OCI-LY1 (cell line): ENCODE data around the gene SFSWAP.

Experiments
- H2AFZ ChIP-seq: fragments of 200-600 bp; sonication (generic), shearing (Covaris generic); 2 replicates; pipeline ENCODE4 v1.6.0; 2014; ENCODE audit warnings: antibody characterized with exemption, mild to moderate bottlenecking, low read length
- H3F3A ChIP-seq: fragments of 200-600 bp; sonication (generic), shearing (Covaris generic); 2 replicates; pipeline ENCODE4 v1.6.0; 2014; ENCODE audit warnings: mild to moderate bottlenecking, antibody characterized with exemption, low read length, moderate library complexity; ENCODE audit not compliant: insufficient read depth
- H3K27ac ChIP-seq: fragments of 200-600 bp; sonication (generic); 2 replicates; pipeline ENCODE4 v1.5.1; 2014; ENCODE audit warnings: low read length, mixed run types, mild to moderate bottlenecking, low read depth; ENCODE audit not compliant: poor library complexity, severe bottlenecking
- H3K27me3 ChIP-seq: fragments of 200-600 bp; sonication (generic); 2 replicates; pipeline ENCODE4 v1.6.0; 2014; ENCODE audit warnings: antibody characterized with exemption, mild to moderate bottlenecking, low read length, moderate library complexity; ENCODE audit not compliant: insufficient read depth
- H3K36me3 ChIP-seq: fragments of 200-600 bp; sonication (generic); 2 replicates; pipeline ENCODE4 v1.6.1; 2014; ENCODE audit warnings: mild to moderate bottlenecking, antibody characterized with exemption, low read length, moderate library complexity, mixed read lengths; ENCODE audit not compliant: insufficient read depth
- H3K4me1 ChIP-seq: fragments of 200-600 bp; sonication (generic); 2 replicates; pipeline ENCODE4 v1.5.1; 2014; ENCODE audit warnings: mild to moderate bottlenecking, low read length, moderate library complexity; ENCODE audit not compliant: insufficient read depth, severe bottlenecking
- H3K4me2 ChIP-seq: fragments of 200-600 bp; sonication (generic), shearing (Covaris generic); 2 replicates; pipeline ENCODE4 v1.6.1; 2014; ENCODE audit warnings: low read length
- H3K4me3 ChIP-seq: fragments of 200-600 bp; sonication (generic); 2 replicates; pipeline ENCODE4 v1.5.1; 2014; ENCODE audit warnings: low read length, low read depth, mild to moderate bottlenecking, mixed read lengths; ENCODE audit not compliant: poor library complexity, severe bottlenecking
- H3K79me2 ChIP-seq: fragments of 200-600 bp; shearing (Covaris generic); 2 replicates; pipeline ENCODE4 v1.6.1; 2016; ENCODE audit warnings: mixed run types, low read length, mixed read lengths; ENCODE audit not compliant: insufficient read depth
- H3K9ac ChIP-seq: fragments of 200-600 bp; sonication (generic), shearing (Covaris generic); 2 replicates; pipeline ENCODE4 v1.6.1; 2014; ENCODE audit warnings: mild to moderate bottlenecking, low read length, mixed read lengths
- H3K9me2 ChIP-seq: fragments of 200-600 bp; sonication (generic), shearing (Covaris generic); 2 replicates; pipeline ENCODE4 v1.6.1; 2014; ENCODE audit warnings: low read depth, mild to moderate bottlenecking, low read length, mixed read lengths
- H3K9me3 ChIP-seq: fragments of 200-600 bp; shearing (Covaris generic); 2 replicates; pipeline ENCODE4 v1.6.1; 2014; ENCODE audit warnings: low read length, mixed read lengths
- H4K20me1 ChIP-seq: fragments of 200-600 bp; sonication (generic), shearing (Covaris generic); 2 replicates; pipeline ENCODE4 v1.6.0; 2016; ENCODE audit warnings: mild to moderate bottlenecking, low read length; ENCODE audit not compliant: insufficient read depth
- EZH2 ChIP-seq: fragments of 200-600 bp; sonication (generic), shearing (Covaris generic); IDR thresholded peaks from 2 replicates; pipeline ENCODE4 v1.8.0; 2017; ENCODE audit warnings: borderline replicate concordance, mixed run types, mild to moderate bottlenecking, antibody characterized with exemption, low read length, moderate library complexity, mixed read lengths
- TF ChIP-seq, protein P1 (sequence below): fragments of 200-600 bp; sonication (generic), shearing (Covaris generic); IDR thresholded peaks from 2 replicates; pipeline ENCODE4 v1.5.1; 2017; ENCODE audit warnings: mild to moderate bottlenecking, antibody characterized with exemption, low read length, moderate library complexity, mixed read lengths

SFSWAP gene

DNA sequence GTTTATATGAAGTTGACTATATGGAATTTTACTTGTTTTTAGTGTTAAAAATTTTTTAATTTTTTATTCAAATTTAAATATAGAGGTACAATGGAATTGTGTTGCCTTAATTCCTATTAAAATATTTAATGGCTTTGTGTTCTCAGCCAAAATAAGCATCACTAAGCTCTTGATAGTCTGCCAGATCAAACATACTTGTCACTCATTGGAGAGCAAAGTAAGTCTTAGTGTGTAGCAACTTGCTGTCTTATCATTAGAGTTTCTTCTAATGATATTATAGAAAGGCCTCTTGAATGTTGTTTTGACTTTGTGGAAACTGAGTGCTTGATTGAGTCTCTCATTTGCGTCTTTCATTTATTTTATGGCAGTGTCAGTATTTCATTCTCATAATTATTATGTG, 10.7 kb downstream of the SFSWAP start:
- H3K4me3 ChIP-seq: no peak overlapping the region
- H3K79me2 ChIP-seq: no peaks in the 10 kb centered on the region
- no peaks in the 10 kb centered on the region for H3K9me2 ChIP-seq
- no peaks in the 10 kb centered on the region for H4K20me1 ChIP-seq
- no peaks in the 10 kb centered on the region for H3K4me1 ChIP-seq
- H2AFZ ChIP-seq: no peak overlapping the region
- no peaks in the 10 kb centered on the region for H3K9me3 ChIP-seq
- H3K4me2 ChIP-seq: no peak overlapping the region
- TF ChIP-seq, protein P1, sequence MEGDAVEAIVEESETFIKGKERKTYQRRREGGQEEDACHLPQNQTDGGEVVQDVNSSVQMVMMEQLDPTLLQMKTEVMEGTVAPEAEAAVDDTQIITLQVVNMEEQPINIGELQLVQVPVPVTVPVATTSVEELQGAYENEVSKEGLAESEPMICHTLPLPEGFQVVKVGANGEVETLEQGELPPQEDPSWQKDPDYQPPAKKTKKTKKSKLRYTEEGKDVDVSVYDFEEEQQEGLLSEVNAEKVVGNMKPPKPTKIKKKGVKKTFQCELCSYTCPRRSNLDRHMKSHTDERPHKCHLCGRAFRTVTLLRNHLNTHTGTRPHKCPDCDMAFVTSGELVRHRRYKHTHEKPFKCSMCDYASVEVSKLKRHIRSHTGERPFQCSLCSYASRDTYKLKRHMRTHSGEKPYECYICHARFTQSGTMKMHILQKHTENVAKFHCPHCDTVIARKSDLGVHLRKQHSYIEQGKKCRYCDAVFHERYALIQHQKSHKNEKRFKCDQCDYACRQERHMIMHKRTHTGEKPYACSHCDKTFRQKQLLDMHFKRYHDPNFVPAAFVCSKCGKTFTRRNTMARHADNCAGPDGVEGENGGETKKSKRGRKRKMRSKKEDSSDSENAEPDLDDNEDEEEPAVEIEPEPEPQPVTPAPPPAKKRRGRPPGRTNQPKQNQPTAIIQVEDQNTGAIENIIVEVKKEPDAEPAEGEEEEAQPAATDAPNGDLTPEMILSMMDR: no peak
- no peak for TF ChIP-seq EZH2
- no peak overlapping the region for H3K9ac ChIP-seq
- H3F3A ChIP-seq: no peaks in the 10 kb centered on the region
- H3K36me3 ChIP-seq: peaks cover 93% of the 10 kb centered on the region
- H3K27ac ChIP-seq: no peak overlapping the region
- H3K27me3 ChIP-seq: no peaks in the 10 kb centered on the region

DNA sequence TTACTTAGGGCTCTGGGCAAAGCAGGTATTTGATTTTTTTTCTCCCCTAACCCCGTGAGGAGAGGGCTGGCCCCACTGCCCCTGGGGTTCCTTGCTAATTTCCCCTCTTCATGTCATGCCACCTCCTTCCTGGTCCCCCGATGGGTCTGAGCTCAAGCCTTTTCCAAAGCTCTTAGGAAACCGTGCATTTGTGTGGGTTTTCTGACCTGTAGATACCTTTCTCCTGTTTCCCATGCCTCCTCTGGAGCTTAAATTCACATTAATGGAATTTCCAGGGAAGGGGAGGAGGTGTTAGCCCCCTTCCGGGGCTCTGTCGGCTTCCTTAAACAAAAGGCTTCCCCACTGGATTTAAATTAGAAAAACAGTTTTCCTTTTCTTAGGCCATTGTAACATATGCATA, 12.6 kb downstream of the SFSWAP start:
- no peak overlapping the region for H3K27ac ChIP-seq
- H3K27me3 ChIP-seq: no peaks in the 10 kb centered on the region
- no peaks in the 10 kb centered on the region for H4K20me1 ChIP-seq
- no peaks in the 10 kb centered on the region for H3K79me2 ChIP-seq
- no peak overlapping the region for H3K9ac ChIP-seq
- H3K4me1 ChIP-seq: no peaks in the 10 kb centered on the region
- no peaks in the 10 kb centered on the region for H3K9me2 ChIP-seq
- H3K9me3 ChIP-seq: no peaks in the 10 kb centered on the region
- no peak overlapping the region for H3K4me3 ChIP-seq
- no peak overlapping the region for H2AFZ ChIP-seq
- TF ChIP-seq, protein P1: no peak
- TF ChIP-seq EZH2: no peak
- H3K4me2 ChIP-seq: no peak overlapping the region
- H3F3A ChIP-seq: no peaks in the 10 kb centered on the region
- H3K36me3 ChIP-seq: peaks cover 95% of the 10 kb centered on the region

DNA sequence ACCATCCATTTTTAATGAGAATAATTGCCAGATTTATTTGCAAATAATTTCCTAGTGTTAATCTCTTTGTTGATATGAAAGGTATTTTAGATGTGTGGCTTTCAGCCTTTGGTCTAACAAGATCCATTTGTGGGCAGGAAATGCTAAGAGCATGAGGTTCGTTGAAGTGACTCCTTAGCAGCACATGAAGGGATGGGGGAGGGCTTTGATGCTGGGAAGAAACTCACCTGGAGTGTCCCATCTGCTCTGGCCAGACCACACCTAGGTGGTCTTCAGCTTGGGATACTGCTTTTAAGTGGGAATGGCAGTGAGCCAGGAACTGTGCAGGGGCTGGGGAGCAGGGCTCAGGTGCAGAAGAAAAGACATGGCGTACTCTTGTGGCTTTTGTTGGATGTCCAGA, 13.6 kb downstream of the SFSWAP start:
- Histone ChIP-seq H4K20me1 (no peaks in the 10 kb centered on the region), H3K9me2 (no peaks in the 10 kb centered on the region), H3K79me2 (no peaks in the 10 kb centered on the region), H3K4me1 (no peaks in the 10 kb centered on the region), H2AFZ (no peak overlapping the region), H3F3A (no peaks in the 10 kb centered on the region), H3K4me3 (no peak overlapping the region), H3K27me3 (no peaks in the 10 kb centered on the region), H3K9me3 (no peaks in the 10 kb centered on the region), H3K9ac (no peak overlapping the region), H3K27ac (no peak overlapping the region), H3K36me3 (peaks cover 95% of the 10 kb centered on the region), H3K4me2 (no peak overlapping the region)
- TF ChIP-seq EZH2: no peak
- TF ChIP-seq, protein P1: no peak
